ENCODE results near the gene CEP164.

DNA sequence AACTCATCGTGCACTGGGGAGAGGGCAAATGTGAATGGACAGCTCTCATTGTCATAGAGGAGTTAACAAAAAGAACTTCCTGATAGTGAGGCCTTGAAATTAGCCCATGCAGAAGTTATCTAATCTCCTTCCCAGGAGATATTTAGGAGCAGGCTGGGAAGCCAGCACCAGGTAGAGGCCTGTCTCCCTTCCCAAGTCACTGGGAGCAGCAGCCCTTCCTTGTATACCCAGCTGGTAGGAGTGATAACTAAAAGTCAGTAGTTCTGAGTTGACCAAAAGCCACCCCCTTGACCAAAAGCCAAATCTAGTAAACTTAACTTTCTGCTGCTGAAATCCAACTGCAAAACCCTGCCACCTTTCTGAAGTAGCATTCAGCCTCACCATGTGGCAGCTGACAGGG lies 37.9 kb upstream of the CEP164 start:
- TF ChIP-seq, protein P1, sequence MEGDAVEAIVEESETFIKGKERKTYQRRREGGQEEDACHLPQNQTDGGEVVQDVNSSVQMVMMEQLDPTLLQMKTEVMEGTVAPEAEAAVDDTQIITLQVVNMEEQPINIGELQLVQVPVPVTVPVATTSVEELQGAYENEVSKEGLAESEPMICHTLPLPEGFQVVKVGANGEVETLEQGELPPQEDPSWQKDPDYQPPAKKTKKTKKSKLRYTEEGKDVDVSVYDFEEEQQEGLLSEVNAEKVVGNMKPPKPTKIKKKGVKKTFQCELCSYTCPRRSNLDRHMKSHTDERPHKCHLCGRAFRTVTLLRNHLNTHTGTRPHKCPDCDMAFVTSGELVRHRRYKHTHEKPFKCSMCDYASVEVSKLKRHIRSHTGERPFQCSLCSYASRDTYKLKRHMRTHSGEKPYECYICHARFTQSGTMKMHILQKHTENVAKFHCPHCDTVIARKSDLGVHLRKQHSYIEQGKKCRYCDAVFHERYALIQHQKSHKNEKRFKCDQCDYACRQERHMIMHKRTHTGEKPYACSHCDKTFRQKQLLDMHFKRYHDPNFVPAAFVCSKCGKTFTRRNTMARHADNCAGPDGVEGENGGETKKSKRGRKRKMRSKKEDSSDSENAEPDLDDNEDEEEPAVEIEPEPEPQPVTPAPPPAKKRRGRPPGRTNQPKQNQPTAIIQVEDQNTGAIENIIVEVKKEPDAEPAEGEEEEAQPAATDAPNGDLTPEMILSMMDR (IDR thresholded peaks at IDR 0.05), result no peak
- TF ChIP-seq EP300 (IDR thresholded peaks at IDR 0.05; ENCODE audit: low read depth) (no peak), POLR2AphosphoS5 (IDR thresholded peaks at IDR 0.05) (no peak), POLR2A (IDR thresholded peaks at IDR 0.05) (no peak)

Data from transverse colon (tissue), 4 donors.